GM12878 (cell line): ENCODE data around the gene LCP1. TPM values are rescaled to one million over a fixed set of nuclear protein-coding genes. Genes with fewer than 3 reads are reported as not detected.

Source experiments
- ATAC-seq: fragments of 200-7000 bp; cut with Tn5 transposase; 3 replicates; pipeline ENCODE4 v1.9.1; 2020; ENCODE audit warnings: mild to moderate bottlenecking, moderate library complexity
- BruUV-seq: library from RNA; stranded (reverse); fragments of 400-500 nt; replicated peaks from 2 replicates; lab custom pipeline; 2021; lab: Mats Ljungman, UMichigan
- CTCF ChIA-PET: fragments of 300-600 bp; sonication (Branson Sonifier 250); formaldehyde crosslinking; extraction: SDS; loops from one replicate; lab custom pipeline; 2021; ENCODE audit warnings: inconsistent platforms; lab: Yijun Ruan, JAX
- POLR2A ChIA-PET: fragments of 350-600 bp; formaldehyde crosslinking; extraction: SDS; loops from one replicate; lab custom pipeline; 2021; ENCODE audit warnings: inconsistent platforms; lab: Charles Lee
- RAD21 ChIA-PET: fragments of 300-600 bp; sonication (Branson Sonifier 250); formaldehyde crosslinking; loops from one replicate; lab custom pipeline; 2023; ENCODE audit warnings: antibody characterized with exemption; ENCODE audit not compliant: unreplicated experiment; lab: Charles Lee
- SMC1A ChIA-PET: fragments of 300-600 bp; sonication (Branson Sonifier 250); formaldehyde crosslinking; loops from one replicate; lab custom pipeline; 2023; ENCODE audit not compliant: unreplicated experiment, uncharacterized antibody; lab: Charles Lee
- DNase-seq: peaks from one replicate; pipeline ENCODE4 v3.0.0-alpha.2; 2011; ENCODE audit warnings: low read depth, low spot score
- FAIRE-seq: peaks from 3 replicates; lab custom pipeline; 2011; peaks lifted over from hg19 to GRCh38; lab: Jason Lieb, UNC
- H2AFZ ChIP-seq: 2 replicates; pipeline ENCODE4 v1.6.0; 2011; ENCODE audit warnings: low read depth, low read length, control low read depth; ENCODE audit not compliant: control insufficient read depth
- H3K27ac ChIP-seq: 2 replicates; pipeline ENCODE4 v1.5.1; 2011; ENCODE audit warnings: control low read depth; ENCODE audit not compliant: control insufficient read depth, insufficient read depth
- H3K27me3 ChIP-seq, 2 experiments: replicated peaks in 1 of 2; 2 replicates each; pipeline versions ENCODE4 v1.6.0 to v1.6.1; 2011; ENCODE audit warnings: low read length in 1 of 2; ENCODE audit not compliant: control insufficient read depth in 2 of 2, insufficient read depth in 2 of 2
- H3K36me3 ChIP-seq, 2 experiments: 2 replicates each; pipeline ENCODE4 v1.5.1; 2011; ENCODE audit warnings: low read length in 1 of 2; ENCODE audit not compliant: control insufficient read depth in 2 of 2, insufficient read depth in 2 of 2
- H3K4me1 ChIP-seq: 2 replicates; pipeline ENCODE4 v1.6.1; 2011; ENCODE audit warnings: mild to moderate bottlenecking, low read length, moderate library complexity, mixed read lengths; ENCODE audit not compliant: control insufficient read depth, insufficient read depth
- H3K4me2 ChIP-seq: 2 replicates; pipeline ENCODE4 v1.6.0; 2011; ENCODE audit warnings: control low read depth; ENCODE audit not compliant: control insufficient read depth, insufficient read depth
- H3K4me3 ChIP-seq: fragments of 200-600 bp; sonication (generic); 2 replicates; pipeline ENCODE4 v1.5.1; 2016
- H3K79me2 ChIP-seq: 2 replicates; pipeline ENCODE4 v1.6.0; 2011; ENCODE audit warnings: low read length; ENCODE audit not compliant: control insufficient read depth, insufficient read depth
- H3K9ac ChIP-seq: 2 replicates; pipeline ENCODE4 v1.8.0; 2011; ENCODE audit warnings: low read length, control low read depth, mixed read lengths; ENCODE audit not compliant: control insufficient read depth, insufficient read depth
- H3K9me3 ChIP-seq: replicated peaks from 3 replicates; pipeline ENCODE4 v1.5.1; 2011; ENCODE audit warnings: mild to moderate bottlenecking, low read length; ENCODE audit not compliant: control insufficient read depth, insufficient read depth
- H4K20me1 ChIP-seq: 2 replicates; pipeline ENCODE4 v1.6.0; 2011; ENCODE audit not compliant: control insufficient read depth, insufficient read depth
- FOXK2 ChIP-seq: fragments of 450-650 bp; IDR thresholded peaks from 2 replicates; pipeline ENCODE4 v1.6.1; 2017; ENCODE audit warnings: mild to moderate bottlenecking, moderate library complexity
- GATAD2B ChIP-seq: fragments of 450-650 bp; conservative IDR thresholded peaks from 2 replicates; pipeline ENCODE4 v1.6.1; 2017; ENCODE audit warnings: low read depth, mild to moderate bottlenecking, moderate library complexity
- IRF3 ChIP-seq: fragments of 450-650 bp; IDR thresholded peaks from 2 replicates; pipeline ENCODE4 v1.6.1; 2014; ENCODE audit warnings: mild to moderate bottlenecking
- NR2F1 ChIP-seq: fragments of 450-650 bp; conservative IDR thresholded peaks from 2 replicates; pipeline ENCODE4 v1.6.1; 2017; ENCODE audit warnings: mild to moderate bottlenecking
- POLR2A ChIP-seq: IDR thresholded peaks from 2 replicates; pipeline ENCODE4 v1.6.1; 2011; ENCODE audit warnings: low read depth, mild to moderate bottlenecking, low read length
- PRDM15 ChIP-seq: fragments of 450-650 bp; formaldehyde crosslinking; IDR thresholded peaks from 2 replicates; pipeline ENCODE4 v1.4.0; 2020; ENCODE audit warnings: mild to moderate bottlenecking, moderate library complexity
- SMAD5 ChIP-seq: IDR thresholded peaks from 2 replicates; pipeline ENCODE4 v1.6.1; 2016; ENCODE audit warnings: antibody characterized with exemption, low read depth
- TCF3 ChIP-seq: IDR thresholded peaks from 2 replicates; pipeline ENCODE4 v1.6.1; 2012; ENCODE audit warnings: low read depth, mild to moderate bottlenecking, low read length, borderline replicate concordance; ENCODE audit not compliant: insufficient read depth
- WGBS: methylation state at CpG from one replicate; pipeline ENCODE4 v1.1.6; 2016; ENCODE audit warnings: low lambda C conversion rate; ENCODE audit not compliant: insufficient replicate concordance, insufficient coverage; ENCODE audit errors: missing lambda C conversion rate; 5-methylcytosine and 5-hydroxymethylcytosine counted together
- in situ Hi-C: fragments of 300-500 bp; cut with MboI; formaldehyde crosslinking; loops from 9 replicates; pipeline ENCODE4 v1.14.3; 2018; ENCODE audit warnings: mixed read lengths
- intact Hi-C: fragments of 100-400 bp; cut with micrococcal nuclease; formaldehyde crosslinking; loops from one replicate; pipeline ENCODE4 v1.14.2; 2022; ENCODE audit not compliant: unreplicated experiment
- polyA plus RNA-seq, 11 experiments: library from polyadenylated mRNA; depleted of rRNA in 4 of 11; unstranded in 6 of 11; stranded (reverse) in 5 of 11; fragments of >200 nt; fragmentation: Nextera tagmentation in 4 of 11; fragmentation: Illumina TruSeq in 1 of 11; extraction: Ambion mirVana in 4 of 11; extraction: Trizol in 1 of 11; gene quantifications; 1 replicate in 1 of 11; 2 replicates in 10 of 11; pipeline versions ENCODE4 v1.2.1 to v1.2.3, GENCODE V29; 2011 to 2016; ENCODE audit warnings: inconsistent platforms in 2 of 11, missing spikeins in 2 of 11, low read depth in 1 of 11
- total RNA-seq, 4 experiments: library from RNA; depleted of rRNA in 3 of 4; stranded (reverse); fragments of >200 nt in 3 of 4; fragmentation: Illumina TruSeq in 1 of 4; extraction: Trizol in 1 of 4; gene quantifications; 2 replicates each; pipeline versions ENCODE4 v1.2.1 to v1.2.3, GENCODE V29; 2013 to 2021

LCP1 gene
- total and polyA plus RNA-seq, 10 of the 15 experiments (the other 5 are each of a cell fraction or from before 2014, with no cell fraction given), result 775 to 2,201 (median 1,556) TPM

GRCh38 chr13:46195016-46195415, 13.0 kb upstream of the LCP1 start:
- Histone ChIP-seq H2AFZ (no peak overlapping the region), H3K36me3 (no peaks in the 10 kb centered on the region), H3K4me1 (no peaks in the 10 kb centered on the region; the same call in 1 of the 2 replicates), H3K79me2 (no peaks in the 10 kb centered on the region), H3K27ac (no peak overlapping the region), H3K4me3 (no peak overlapping the region), H3K9me3 (no peaks in the 10 kb centered on the region), H3K27me3 (no peaks in the 10 kb centered on the region), H3K9ac (no peak overlapping the region), H3K4me2 (no peak overlapping the region), H4K20me1 (no peaks in the 10 kb centered on the region)
- no peak for FAIRE-seq
- DNase-seq, result no peak
- ATAC-seq, result no peak
- RAD21 ChIA-PET, result no interaction called here
- BruUV-seq, result no TSS peak
- TF ChIP-seq SMAD5 (no peak), FOXK2 (no peak), GATAD2B (no peak), TCF3 (no peak), PRDM15 (no peak), POLR2A (no peak), NR2F1 (no peak), IRF3 (no peak)
- CTCF ChIA-PET, result interaction anchor here (0.6 kb wide), 1 partner anchor 536 kb away, joined by 3 read pairs; no protein-coding TSS in a partner anchor
- 93% methylated on average over 1 of the region's 1 CpG for WGBS
- in situ Hi-C loops (no loop called here), intact Hi-C loops (no loop called here)
- SMC1A ChIA-PET, result interaction anchor here (0.9 to 1.5 kb wide), 5 partner anchors 8 to 570 kb away, joined by 3 to 4 read pairs (median 3); no protein-coding TSS in a partner anchor
- POLR2A ChIA-PET, result no interaction called here
